Activated naive CD4-positive, alpha-beta T cell treated with Interleukin-2 at 50 U/mL for 16 hours (primary cell): ENCODE measurements around the gene NPIPA2.
"Not testable (repeated sequence)": the region's sequence is repeated elsewhere in the genome, so short reads cannot be mapped to it uniquely, and the experiment has no call there.

Source experiments
- DNase-seq: peaks from one replicate; pipeline ENCODE4 v3.0.0-alpha.2; 2020

NPIPA2 gene

DNA sequence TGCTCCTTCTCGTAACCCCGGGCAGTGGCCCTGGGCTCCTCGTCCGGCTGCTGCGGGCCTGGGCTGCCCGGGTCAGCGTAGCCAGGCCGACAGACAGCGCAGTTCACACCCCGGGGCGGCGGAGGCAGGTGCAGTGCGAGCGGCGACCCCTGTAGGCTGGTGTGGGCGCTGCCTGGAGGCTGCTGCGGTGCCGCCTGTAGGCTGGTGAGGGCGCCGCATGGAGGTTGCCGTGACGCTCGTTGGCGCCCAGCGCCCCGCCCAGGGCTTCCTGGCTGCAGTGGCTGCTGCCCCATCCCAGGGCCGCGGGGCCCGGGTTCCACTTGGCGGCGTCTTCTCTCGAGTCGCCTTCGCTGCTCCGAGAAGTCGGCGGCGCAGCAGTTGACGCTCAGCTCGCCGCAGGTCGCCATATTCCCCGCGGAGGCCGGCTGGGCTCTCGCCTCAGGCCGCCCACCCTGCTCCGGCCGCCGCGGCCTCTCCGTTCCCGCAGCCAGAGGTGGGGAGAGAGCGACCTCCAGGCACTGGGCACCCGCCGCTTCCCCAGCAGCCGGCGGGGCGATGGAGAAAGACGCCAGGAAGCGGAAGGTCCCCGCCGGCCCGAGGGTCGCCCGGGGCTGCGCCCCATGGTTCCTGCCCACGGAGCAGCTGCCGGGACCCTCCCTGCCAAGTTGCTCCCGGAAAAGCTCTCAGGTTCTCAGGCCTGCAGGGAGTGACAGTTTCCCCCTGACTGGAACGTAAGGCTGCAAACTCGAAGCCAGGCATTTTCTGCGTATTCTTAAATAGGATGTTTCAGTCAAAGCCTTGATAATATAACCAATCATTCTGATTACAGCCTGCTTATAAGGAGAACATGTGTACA is at the start of gene NPIPA2:
Gene NPIPA2, plus strand, starts transcription at position 261 of the 856 bp plus-strand sequence. CDS start 5,533 bp downstream, outside the sequence.
- DNase-seq = not testable (repeated sequence)

DNA sequence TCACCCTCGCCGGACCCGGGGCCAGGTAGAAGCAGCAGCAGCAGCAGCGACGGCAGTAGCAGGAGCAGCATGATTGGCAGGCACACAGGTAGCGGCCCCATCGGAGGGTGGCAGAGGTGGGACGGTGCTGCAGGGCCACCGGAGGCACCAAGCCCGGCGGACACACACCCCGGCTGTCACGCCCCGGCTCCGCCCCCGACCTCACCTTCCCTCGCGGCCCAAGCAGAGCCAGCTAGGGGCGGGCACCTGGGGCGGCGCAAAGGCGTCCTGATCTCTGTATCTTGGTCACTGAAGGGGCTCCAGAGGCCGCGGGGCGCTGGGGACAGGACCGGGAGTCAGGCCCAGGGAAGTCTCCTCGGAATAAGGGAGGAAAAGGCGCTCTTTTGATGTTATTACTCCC is 48.2 kb upstream of the NPIPA2 start, which contains the start of gene PLA2G10:
Gene PLA2G10, minus strand, starts transcription at position 180 of the 400 bp plus-strand sequence. Its CDS starts 79 bp downstream, at position 101.
- not testable (repeated sequence) for DNase-seq

GRCh38 chr16:14701859-14702258 is 40.5 kb upstream of the NPIPA2 start:
- not testable (repeated sequence) for DNase-seq

- not testable (repeated sequence) for DNase-seq
Measured at GRCh38 chr16:14702672-14703071, 39.7 kb upstream of the NPIPA2 start.

- not testable (repeated sequence) for DNase-seq
Measured at GRCh38 chr16:14703156-14704011, 38.9 kb upstream of the NPIPA2 start, which contains the start of gene NPIPA3. Gene NPIPA3 (plus strand): TSS chr16:14703411. CDS start chr16:14708944, 5,533 bp downstream.

DNA sequence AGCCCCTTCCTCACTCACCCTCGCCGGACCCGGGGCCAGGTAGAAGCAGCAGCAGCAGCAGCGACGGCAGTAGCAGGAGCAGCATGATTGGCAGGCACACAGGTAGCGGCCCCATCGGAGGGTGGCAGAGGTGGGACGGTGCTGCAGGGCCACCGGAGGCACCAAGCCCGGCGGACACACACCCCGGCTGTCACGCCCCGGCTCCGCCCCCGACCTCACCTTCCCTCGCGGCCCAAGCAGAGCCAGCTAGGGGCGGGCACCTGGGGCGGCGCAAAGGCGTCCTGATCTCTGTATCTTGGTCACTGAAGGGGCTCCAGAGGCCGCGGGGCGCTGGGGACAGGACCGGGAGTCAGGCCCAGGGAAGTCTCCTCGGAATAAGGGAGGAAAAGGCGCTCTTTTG is 9.1 kb upstream of the NPIPA2 start:
- not testable (repeated sequence) for DNase-seq

- DNase-seq = not testable (repeated sequence)
Measured at GRCh38 chr16:14740832-14741385, 1.4 kb upstream of the NPIPA2 start.

DNA sequence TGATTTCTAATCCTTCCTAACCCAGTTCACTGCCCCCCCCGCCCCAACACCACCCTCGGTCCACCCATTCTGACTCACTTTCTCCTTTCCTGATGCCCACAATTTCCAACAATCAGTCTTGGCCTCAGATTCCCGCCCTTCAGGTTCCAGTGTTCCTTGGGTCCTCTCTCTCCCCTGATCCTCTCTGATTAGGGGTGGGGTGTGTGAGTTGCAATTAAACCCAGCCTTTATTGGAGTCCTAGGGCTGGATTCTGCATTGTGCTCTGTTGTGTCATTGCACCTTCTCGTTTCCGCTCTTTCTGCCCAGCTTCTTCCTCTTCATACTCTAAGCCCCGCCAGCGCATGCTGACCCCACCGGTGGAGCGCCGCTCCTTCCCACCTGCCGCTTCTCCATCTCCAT is 539 bp upstream of the NPIPA2 start:
- DNase-seq = not testable (repeated sequence)

DNA sequence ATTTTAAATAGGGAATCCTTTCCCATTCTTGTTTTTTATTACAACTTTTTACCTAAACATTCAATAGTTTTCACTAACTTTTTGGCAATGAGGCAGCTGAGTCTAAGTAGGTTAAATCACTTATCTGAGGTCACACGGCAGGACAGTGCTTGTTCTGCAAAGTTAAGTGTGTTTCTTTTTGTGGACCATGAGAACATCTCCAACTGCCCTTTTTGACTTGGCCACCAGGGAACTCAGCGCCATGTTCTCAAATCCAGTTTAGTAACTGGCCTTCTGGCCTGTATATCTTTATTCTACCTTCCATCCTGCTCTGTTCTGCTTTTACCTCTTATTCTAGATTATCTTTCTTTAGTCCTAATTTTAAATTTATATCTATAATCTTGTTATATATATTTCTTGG is 31.3 kb downstream of the NPIPA2 start:
- not testable (repeated sequence) for DNase-seq

DNA sequence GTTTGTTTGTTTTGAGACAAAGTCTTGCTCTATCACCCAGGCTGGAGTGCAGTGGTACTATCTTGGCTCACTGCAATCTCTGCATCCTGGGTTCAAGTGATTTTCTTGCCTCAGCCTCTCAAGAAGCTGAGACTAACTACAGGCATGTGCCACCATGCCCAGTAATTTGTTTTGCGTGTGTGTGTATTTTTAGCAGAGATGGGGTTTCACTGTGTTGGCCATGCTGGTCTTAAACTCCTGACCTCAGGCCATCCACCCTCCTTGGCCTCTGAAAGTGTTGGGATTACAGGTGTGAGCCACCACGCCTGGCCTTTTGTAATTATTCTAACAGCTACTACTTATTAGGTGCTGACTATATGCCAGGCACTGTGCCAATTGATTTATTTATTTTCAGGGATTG is 33.3 kb downstream of the NPIPA2 start:
- DNase-seq = not testable (repeated sequence)

DNA sequence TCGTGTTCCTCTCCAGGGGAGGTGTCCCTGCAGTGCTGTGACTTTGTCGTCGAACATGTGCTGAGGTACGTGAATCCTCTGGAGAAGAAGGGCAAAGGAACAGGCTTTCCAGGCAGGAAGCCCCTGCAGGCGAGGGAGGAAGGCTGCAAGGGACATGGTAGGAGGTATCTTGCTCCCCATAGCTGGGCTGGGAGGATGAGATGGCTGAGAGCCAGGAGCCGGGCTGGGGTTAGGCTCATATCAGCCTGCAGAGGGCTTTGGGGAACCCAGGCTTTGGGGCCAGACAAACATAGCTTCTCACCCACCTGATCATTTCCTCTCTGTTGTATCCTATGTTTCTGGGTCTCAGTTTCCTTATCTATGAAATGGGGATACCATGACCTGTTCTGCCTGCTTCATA is 34.4 kb downstream of the NPIPA2 start:
- not testable (repeated sequence) for DNase-seq

- DNase-seq = not testable (repeated sequence)
Measured at GRCh38 chr16:14779368-14779877, 37.1 kb downstream of the NPIPA2 start.

GRCh38 chr16:14786180-14786579 is 43.8 kb downstream of the NPIPA2 start:
- DNase-seq = not testable (repeated sequence)

GRCh38 chr16:14789577-14789976 is 47.2 kb downstream of the NPIPA2 start:
- DNase-seq = not testable (repeated sequence)

- DNase-seq = not testable (repeated sequence)
Measured at GRCh38 chr16:14790320-14790956, 48.1 kb downstream of the NPIPA2 start.

DNA sequence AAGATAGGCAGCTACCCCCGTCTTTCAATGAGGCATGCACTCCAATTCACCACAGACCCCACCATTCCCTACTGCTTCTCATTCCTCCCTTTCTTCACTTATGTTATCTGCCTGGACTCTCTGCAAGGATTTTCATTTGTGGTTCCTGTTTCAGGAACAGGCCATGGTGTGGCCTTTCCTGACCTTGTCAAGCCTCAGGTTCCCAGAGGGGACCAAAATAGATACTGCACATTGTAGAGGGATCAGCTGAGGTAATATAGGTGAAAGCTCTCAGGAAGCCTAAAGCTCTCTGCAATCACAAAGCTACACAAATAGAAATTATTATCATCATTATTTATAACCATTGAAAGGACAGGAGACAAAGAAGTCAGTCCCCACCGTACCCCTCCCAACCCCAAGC is 50.6 kb downstream of the NPIPA2 start:
- DNase-seq = not testable (repeated sequence)

DNA sequence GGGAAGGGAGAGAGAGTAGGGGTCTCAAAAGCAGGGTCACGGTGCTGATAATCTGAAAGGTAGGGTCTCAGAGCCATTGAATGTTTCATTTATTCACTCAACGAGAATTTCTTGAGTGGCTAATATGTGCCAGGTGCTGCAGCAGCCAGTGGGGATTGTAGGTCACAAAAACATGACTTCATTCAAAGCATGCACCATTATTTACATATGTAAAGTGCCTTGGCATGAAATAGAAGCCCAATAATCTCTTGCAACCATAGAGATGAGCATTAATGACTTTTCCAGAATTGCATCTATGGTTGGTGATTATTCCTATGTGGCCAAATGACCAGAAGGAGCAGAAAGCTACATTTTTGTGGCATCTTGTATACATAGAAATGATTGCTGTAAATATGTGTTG is 55.2 kb downstream of the NPIPA2 start:
- not testable (repeated sequence) for DNase-seq

GRCh38 chr16:14803577-14803976 is 61.2 kb downstream of the NPIPA2 start:
- not testable (repeated sequence) for DNase-seq

- DNase-seq = not testable (repeated sequence)
Measured at GRCh38 chr16:14807184-14807678, 64.9 kb downstream of the NPIPA2 start.

DNA sequence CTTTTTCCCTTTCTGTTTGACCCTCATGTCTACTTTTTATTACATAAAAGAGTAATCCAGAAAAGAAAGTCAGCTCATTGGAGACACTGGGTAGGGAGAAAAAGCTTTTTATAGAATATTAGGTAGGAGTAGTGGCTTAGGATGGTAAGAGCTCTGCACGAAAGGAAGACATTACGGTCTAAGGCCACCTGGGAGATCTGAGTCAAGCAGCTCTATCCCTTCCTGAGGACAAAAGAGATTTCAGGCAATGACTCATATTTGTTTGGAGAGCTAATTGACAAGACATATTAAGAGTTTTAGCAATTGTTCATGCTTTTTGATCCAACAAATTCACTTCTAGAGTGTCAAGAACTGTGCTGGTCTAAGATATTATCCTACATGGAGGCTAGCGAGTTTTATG is 71.6 kb downstream of the NPIPA2 start:
- not testable (repeated sequence) for DNase-seq
